ENCODE results near the gene PRM1.

DNA sequence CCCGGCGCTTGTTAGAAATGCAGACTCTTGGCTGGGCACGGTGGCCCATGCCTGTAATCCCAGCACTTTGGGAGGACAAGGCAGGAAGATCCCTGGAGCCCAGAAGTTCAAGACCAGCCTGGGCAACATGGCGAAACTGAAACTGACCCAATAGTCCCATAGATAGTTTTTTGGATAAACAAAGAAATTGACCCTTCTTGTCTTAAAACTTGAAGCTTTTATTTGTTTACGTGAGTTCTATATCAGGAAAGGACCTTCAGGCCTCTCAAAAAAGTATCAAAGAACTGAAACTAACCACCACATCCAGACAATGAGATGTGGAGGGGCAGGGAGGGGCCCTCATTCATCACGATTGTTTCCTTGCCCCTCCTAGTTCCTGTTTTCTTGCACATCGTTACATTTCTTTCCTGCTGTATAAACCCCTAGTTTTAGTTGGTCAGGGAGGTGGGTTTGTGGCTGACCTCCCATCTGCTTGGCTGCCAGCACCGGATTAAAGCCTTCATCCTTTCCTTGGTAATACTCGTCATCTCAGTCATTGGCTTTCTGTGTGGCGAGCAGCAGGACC is 29.9 kb upstream of the PRM1 start:
- TF ChIP-seq RAD21 (IDR thresholded peaks at IDR 0.05; ENCODE audit: low read length) (no peak), RCOR1 (IDR thresholded peaks at IDR 0.05; ENCODE audit: insufficient replicate concordance, low read length) (no peak)
- TF ChIP-seq, protein P1, sequence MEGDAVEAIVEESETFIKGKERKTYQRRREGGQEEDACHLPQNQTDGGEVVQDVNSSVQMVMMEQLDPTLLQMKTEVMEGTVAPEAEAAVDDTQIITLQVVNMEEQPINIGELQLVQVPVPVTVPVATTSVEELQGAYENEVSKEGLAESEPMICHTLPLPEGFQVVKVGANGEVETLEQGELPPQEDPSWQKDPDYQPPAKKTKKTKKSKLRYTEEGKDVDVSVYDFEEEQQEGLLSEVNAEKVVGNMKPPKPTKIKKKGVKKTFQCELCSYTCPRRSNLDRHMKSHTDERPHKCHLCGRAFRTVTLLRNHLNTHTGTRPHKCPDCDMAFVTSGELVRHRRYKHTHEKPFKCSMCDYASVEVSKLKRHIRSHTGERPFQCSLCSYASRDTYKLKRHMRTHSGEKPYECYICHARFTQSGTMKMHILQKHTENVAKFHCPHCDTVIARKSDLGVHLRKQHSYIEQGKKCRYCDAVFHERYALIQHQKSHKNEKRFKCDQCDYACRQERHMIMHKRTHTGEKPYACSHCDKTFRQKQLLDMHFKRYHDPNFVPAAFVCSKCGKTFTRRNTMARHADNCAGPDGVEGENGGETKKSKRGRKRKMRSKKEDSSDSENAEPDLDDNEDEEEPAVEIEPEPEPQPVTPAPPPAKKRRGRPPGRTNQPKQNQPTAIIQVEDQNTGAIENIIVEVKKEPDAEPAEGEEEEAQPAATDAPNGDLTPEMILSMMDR (conservative IDR thresholded peaks at IDR 0.05; ENCODE audit: low read depth, low read length): no peak
